NCI-H2029 treated with DMSO at 0.1 percent for 48 hours (cell line): ENCODE results near the gene UCKL1.
A peak's percentile ranks its signal among the peaks of the same experiment; 100 is the strongest.
"Not testable (repeated sequence)": the region's sequence is repeated elsewhere in the genome, so short reads cannot be mapped to it uniquely, and the experiment has no call there.

Experiments used
- DNase-seq: peaks from one replicate; lab custom pipeline; 2025; lab: John Stamatoyannopoulos, UW

UCKL1 gene

GRCh38 chr20:63955827-63956663 lies at the start of gene UCKL1:
Gene UCKL1, minus strand, starts transcription at chr20:63956416. Its CDS starts 44 bp downstream, at chr20:63956372.
- DNase-seq: no peak

GRCh38 chr20:64005394-64005793 lies 49.2 kb upstream of the UCKL1 start:
- DNase-seq: no peak

- DNase-seq: no peak
Measured at GRCh38 chr20:64003960-64004725, 47.9 kb upstream of the UCKL1 start.

GRCh38 chr20:64001607-64002011 lies 45.4 kb upstream of the UCKL1 start:
- peak; percentile 93 for DNase-seq

GRCh38 chr20:64000906-64001305 lies 44.7 kb upstream of the UCKL1 start:
- no peak for DNase-seq

- DNase-seq: no peak
Measured at GRCh38 chr20:63982937-63983336, 26.7 kb upstream of the UCKL1 start.

- DNase-seq: peak; percentile 92
Measured at GRCh38 chr20:63980806-63981728, 24.9 kb upstream of the UCKL1 start, which contains the start of gene PRPF6. Gene PRPF6, plus strand, starts transcription at chr20:63981132. Its CDS starts 114 bp downstream, at chr20:63981246.

- no peak for DNase-seq
Measured at GRCh38 chr20:63980317-63980805, 24.1 kb upstream of the UCKL1 start.

GRCh38 chr20:63979557-63980316 lies 23.5 kb upstream of the UCKL1 start, which contains the start of gene SAMD10:
Gene SAMD10, minus strand, starts transcription at chr20:63979642. Its CDS starts 175 bp downstream, at chr20:63979467.
- no peak for DNase-seq

- no peak for DNase-seq
Measured at GRCh38 chr20:63979229-63979556, 23.0 kb upstream of the UCKL1 start.

GRCh38 chr20:63978319-63979228 lies 22.4 kb upstream of the UCKL1 start:
- peak; percentile 39 for DNase-seq

- DNase-seq: no peak
Measured at GRCh38 chr20:63977739-63978276, 21.6 kb upstream of the UCKL1 start.

GRCh38 chr20:63976980-63977738 lies 20.9 kb upstream of the UCKL1 start:
- no peak for DNase-seq

- not testable (repeated sequence) for DNase-seq
Measured at GRCh38 chr20:63976511-63976910, 20.3 kb upstream of the UCKL1 start.

GRCh38 chr20:63974402-63975200 lies 18.4 kb upstream of the UCKL1 start:
- peak; percentile 76 for DNase-seq

- peak; percentile 33 for DNase-seq
Measured at GRCh38 chr20:63973636-63974401, 17.6 kb upstream of the UCKL1 start.

GRCh38 chr20:63973160-63973479 lies 16.9 kb upstream of the UCKL1 start:
- no peak for DNase-seq
